Measurements from ENCODE around the gene SSBP4.

SSBP4 gene

DNA sequence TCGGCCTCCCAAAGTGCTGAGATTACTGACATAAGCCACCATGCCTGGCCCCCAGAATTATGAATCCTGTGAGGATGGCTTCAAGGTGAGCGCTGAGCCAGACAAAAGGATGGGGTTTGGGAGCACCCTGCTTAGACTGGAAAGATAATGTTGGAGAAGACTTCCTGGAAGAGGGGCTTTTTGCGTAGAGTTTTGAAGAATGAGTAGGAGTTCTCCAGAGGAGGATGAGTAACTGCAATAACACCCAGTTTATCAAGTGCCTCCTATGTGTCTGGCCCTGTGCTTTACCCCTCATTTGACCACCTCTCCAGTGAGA lies 33.9 kb upstream of the SSBP4 start:
- Histone ChIP-seq H2AK5ac (ENCODE audit: low read length) (no peak overlapping the region), H3K18ac (ENCODE audit: low read length) (no peak overlapping the region), H3K4me1 (ENCODE audit: control insufficient read depth in 1 of 2, insufficient read depth in 2 of 2, low read length in 2 of 2) (peaks cover 21 to 26% of the 10 kb centered on the region in 2 experiments), H3K4me3 (ENCODE audit: low read depth, low read length) (no peak overlapping the region), H3K27ac (ENCODE audit: low read depth, low read length) (peak overlapping the region; percentile 22), H2BK120ac (ENCODE audit: insufficient read depth, low read length, poor library complexity) (peak overlapping the region; percentile 36), H3K14ac (ENCODE audit: low read length) (peak overlapping the region; percentile 16), H2AFZ (ENCODE audit: insufficient read depth, low read length, poor library complexity) (no peak overlapping the region), H3K23ac (ENCODE audit: low read length) (no peak overlapping the region), H4K12ac (ENCODE audit: low read depth, low read length) (no peak overlapping the region), H2BK5ac (ENCODE audit: low read depth, low read length, poor library complexity) (no peak overlapping the region), H3K4me2 (ENCODE audit: low read length) (no peak overlapping the region), H3K9ac (ENCODE audit: low read length) (no peak overlapping the region), H3K79me1 (ENCODE audit: low read length) (peaks cover 18% of the 10 kb centered on the region), H3K36me3 (ENCODE audit: control insufficient read depth in 1 of 2, insufficient read depth in 2 of 2, low read length in 2 of 2) (peaks cover 0 to 5% of the 10 kb centered on the region in 2 experiments), H3K9me3 (ENCODE audit: insufficient read depth, low read depth, low read length) (peaks cover 2% of the 10 kb centered on the region), H2BK12ac (ENCODE audit: low read length) (peak overlapping the region; percentile 89), H4K91ac (ENCODE audit: low read depth, low read length) (no peak overlapping the region), H3K4ac (ENCODE audit: low read depth, low read length) (no peak overlapping the region), H4K8ac (ENCODE audit: low read depth, low read length) (no peak overlapping the region), H3K79me2 (ENCODE audit: control insufficient read depth, insufficient read depth, low read length, poor library complexity) (peaks cover 3% of the 10 kb centered on the region), H3K27me3 (ENCODE audit: insufficient read depth, low read length) (peaks cover 3% of the 10 kb centered on the region)
- no peak for DNase-seq
- WGBS (ENCODE audit: extremely low coverage, insufficient coverage, insufficient read length): no CpG with 5 or more reads among the region's 3 CpGs

DNA sequence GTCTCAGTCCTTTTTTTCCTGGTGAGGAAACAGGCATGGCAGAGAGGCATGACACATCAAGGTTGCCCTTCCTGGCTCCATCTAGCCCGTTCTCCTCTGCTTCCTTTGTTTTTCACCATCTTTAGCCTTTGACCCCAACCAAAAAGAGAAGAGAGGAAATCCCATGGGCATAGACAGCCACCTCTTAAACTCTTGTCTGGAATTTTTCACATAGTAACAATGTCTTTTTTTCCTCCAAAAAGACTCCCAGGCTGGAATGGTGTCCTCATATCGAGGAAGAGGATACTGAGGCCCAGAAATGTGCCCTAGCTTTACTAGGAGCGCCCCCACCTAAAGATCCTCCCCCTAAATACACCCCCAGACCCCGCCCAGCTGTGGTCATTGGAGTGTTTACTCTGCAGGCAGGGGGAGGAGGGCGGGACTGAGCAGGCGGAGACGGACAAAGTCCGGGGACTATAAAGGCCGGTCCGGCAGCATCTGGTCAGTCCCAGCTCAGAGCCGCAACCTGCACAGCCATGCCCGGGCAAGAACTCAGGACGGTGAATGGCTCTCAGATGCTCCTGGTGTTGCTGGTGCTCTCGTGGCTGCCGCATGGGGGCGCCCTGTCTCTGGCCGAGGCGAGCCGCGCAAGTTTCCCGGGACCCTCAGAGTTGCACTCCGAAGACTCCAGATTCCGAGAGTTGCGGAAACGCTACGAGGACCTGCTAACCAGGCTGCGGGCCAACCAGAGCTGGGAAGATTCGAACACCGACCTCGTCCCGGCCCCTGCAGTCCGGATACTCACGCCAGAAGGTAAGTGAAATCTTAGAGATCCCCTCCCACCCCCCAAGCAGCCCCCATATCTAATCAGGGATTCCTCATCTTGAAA lies 33.3 kb upstream of the SSBP4 start, which contains the start of gene GDF15:
Gene GDF15 (plus strand): TSS at position 484 of the 868 bp plus-strand sequence. CDS start 32 bp downstream, at position 516.
- Histone ChIP-seq H3K4me3 (ENCODE audit: low read depth, low read length) (no peak within 1 kb of the TSS), H4K12ac (ENCODE audit: low read depth, low read length) (no peak within 1 kb of the TSS), H3K27ac (ENCODE audit: low read depth, low read length) (peak within 1 kb of the TSS; percentile 22), H3K14ac (ENCODE audit: low read length) (peak within 1 kb of the TSS; percentile 35), H2BK12ac (ENCODE audit: low read length) (peak within 1 kb of the TSS; percentile 89), H3K4me2 (ENCODE audit: low read length) (no peak within 1 kb of the TSS), H4K8ac (ENCODE audit: low read depth, low read length) (no peak within 1 kb of the TSS), H3K18ac (ENCODE audit: low read length) (peak within 1 kb of the TSS; percentile 3), H3K79me1 (ENCODE audit: low read length) (peaks cover 16% of the 10 kb centered on the region), H2BK5ac (ENCODE audit: low read depth, low read length, poor library complexity) (no peak within 1 kb of the TSS), H3K4me1 (ENCODE audit: control insufficient read depth in 1 of 2, insufficient read depth in 2 of 2, low read length in 2 of 2) (peaks cover 19 to 26% of the 10 kb centered on the region in 2 experiments), H3K27me3 (ENCODE audit: insufficient read depth, low read length) (peaks cover 3% of the 10 kb centered on the region), H2AK5ac (ENCODE audit: low read length) (no peak within 1 kb of the TSS), H3K36me3 (ENCODE audit: control insufficient read depth in 1 of 2, insufficient read depth in 2 of 2, low read length in 2 of 2) (peaks cover 0 to 5% of the 10 kb centered on the region in 2 experiments), H4K91ac (ENCODE audit: low read depth, low read length) (peak within 1 kb of the TSS; percentile 50), H2AFZ (ENCODE audit: insufficient read depth, low read length, poor library complexity) (no peak within 1 kb of the TSS), H3K9ac (ENCODE audit: low read length) (no peak within 1 kb of the TSS), H3K79me2 (ENCODE audit: control insufficient read depth, insufficient read depth, low read length, poor library complexity) (peaks cover 3% of the 10 kb centered on the region), H2BK120ac (ENCODE audit: insufficient read depth, low read length, poor library complexity) (peak within 1 kb of the TSS; percentile 36), H3K9me3 (ENCODE audit: insufficient read depth, low read depth, low read length) (peaks cover 2% of the 10 kb centered on the region), H3K23ac (ENCODE audit: low read length) (no peak within 1 kb of the TSS), H3K4ac (ENCODE audit: low read depth, low read length) (peak within 1 kb of the TSS; percentile 4)
- no CpG with 5 or more reads among the region's 33 CpGs for WGBS (ENCODE audit: extremely low coverage, insufficient coverage, insufficient read length)
- DNase-seq: peak; percentile 87 to 94

DNA sequence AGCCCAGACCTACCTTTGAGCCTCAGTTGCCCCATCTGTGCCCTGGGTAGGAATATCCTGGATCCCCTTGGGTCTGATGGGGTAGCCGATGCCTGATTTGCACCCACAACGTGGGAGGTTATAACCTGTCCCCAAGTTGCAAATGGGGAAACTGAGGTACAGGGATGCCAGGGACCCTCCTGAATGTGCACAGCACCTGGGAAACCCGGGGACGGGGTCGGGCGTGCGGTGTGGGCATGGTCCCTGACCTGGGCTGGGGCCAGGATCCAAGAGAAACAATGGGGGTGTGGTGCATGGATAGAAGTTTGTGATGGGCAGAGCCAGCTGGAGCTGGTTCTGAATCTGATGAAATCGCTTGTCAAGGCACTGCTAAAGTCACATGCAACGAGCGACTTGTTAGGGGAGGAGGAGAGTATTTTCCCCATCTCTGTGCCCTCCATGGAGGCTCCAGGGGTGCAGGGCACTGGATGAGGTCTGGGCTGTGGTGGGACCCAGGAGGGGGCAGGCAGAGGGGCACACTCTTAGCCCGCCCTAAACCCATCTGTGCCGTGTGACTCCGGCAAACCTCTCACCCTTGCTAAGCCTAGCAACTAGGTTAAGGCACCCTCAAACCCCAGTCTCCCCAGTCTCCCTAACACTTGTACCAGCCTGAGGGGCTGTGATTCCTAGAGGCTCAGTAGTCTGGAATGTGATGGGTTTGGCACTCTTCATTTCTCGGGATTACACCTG lies 32.5 kb upstream of the SSBP4 start:
- peak overlapping the region; percentile 2 for H3K14ac ChIP-seq (ENCODE audit: low read length)
- H3K18ac ChIP-seq (ENCODE audit: low read length): peak overlapping the region; percentile 3
- no peak overlapping the region for H3K4me3 ChIP-seq (ENCODE audit: low read depth, low read length)
- peaks cover 16% of the 10 kb centered on the region for H3K79me1 ChIP-seq (ENCODE audit: low read length)
- DNase-seq: no peak
- peaks cover 3% of the 10 kb centered on the region for H3K27me3 ChIP-seq (ENCODE audit: insufficient read depth, low read length)
- H3K9ac ChIP-seq (ENCODE audit: low read length): no peak overlapping the region
- H3K23ac ChIP-seq (ENCODE audit: low read length): no peak overlapping the region
- no peak overlapping the region for H2AFZ ChIP-seq (ENCODE audit: insufficient read depth, low read length, poor library complexity)
- H3K36me3 ChIP-seq (ENCODE audit: control insufficient read depth in 1 of 2, insufficient read depth in 2 of 2, low read length in 2 of 2): peaks cover 0 to 5% of the 10 kb centered on the region in 2 experiments
- no peak overlapping the region for H4K12ac ChIP-seq (ENCODE audit: low read depth, low read length)
- no peak overlapping the region for H2BK120ac ChIP-seq (ENCODE audit: insufficient read depth, low read length, poor library complexity)
- H3K27ac ChIP-seq (ENCODE audit: low read depth, low read length): no peak overlapping the region
- H2AK5ac ChIP-seq (ENCODE audit: low read length): no peak overlapping the region
- H3K4ac ChIP-seq (ENCODE audit: low read depth, low read length): peak overlapping the region; percentile 4
- H3K4me2 ChIP-seq (ENCODE audit: low read length): no peak overlapping the region
- H3K79me2 ChIP-seq (ENCODE audit: control insufficient read depth, insufficient read depth, low read length, poor library complexity): peaks cover 3% of the 10 kb centered on the region
- H3K4me1 ChIP-seq (ENCODE audit: control insufficient read depth in 1 of 2, insufficient read depth in 2 of 2, low read length in 2 of 2): peaks cover 18 to 26% of the 10 kb centered on the region in 2 experiments
- H4K91ac ChIP-seq (ENCODE audit: low read depth, low read length): no peak overlapping the region
- H2BK5ac ChIP-seq (ENCODE audit: low read depth, low read length, poor library complexity): no peak overlapping the region
- WGBS (ENCODE audit: extremely low coverage, insufficient coverage, insufficient read length): no CpG with 5 or more reads among the region's 14 CpGs
- peaks cover 2% of the 10 kb centered on the region for H3K9me3 ChIP-seq (ENCODE audit: insufficient read depth, low read depth, low read length)
- no peak overlapping the region for H2BK12ac ChIP-seq (ENCODE audit: low read length)
- H4K8ac ChIP-seq (ENCODE audit: low read depth, low read length): no peak overlapping the region

DNA sequence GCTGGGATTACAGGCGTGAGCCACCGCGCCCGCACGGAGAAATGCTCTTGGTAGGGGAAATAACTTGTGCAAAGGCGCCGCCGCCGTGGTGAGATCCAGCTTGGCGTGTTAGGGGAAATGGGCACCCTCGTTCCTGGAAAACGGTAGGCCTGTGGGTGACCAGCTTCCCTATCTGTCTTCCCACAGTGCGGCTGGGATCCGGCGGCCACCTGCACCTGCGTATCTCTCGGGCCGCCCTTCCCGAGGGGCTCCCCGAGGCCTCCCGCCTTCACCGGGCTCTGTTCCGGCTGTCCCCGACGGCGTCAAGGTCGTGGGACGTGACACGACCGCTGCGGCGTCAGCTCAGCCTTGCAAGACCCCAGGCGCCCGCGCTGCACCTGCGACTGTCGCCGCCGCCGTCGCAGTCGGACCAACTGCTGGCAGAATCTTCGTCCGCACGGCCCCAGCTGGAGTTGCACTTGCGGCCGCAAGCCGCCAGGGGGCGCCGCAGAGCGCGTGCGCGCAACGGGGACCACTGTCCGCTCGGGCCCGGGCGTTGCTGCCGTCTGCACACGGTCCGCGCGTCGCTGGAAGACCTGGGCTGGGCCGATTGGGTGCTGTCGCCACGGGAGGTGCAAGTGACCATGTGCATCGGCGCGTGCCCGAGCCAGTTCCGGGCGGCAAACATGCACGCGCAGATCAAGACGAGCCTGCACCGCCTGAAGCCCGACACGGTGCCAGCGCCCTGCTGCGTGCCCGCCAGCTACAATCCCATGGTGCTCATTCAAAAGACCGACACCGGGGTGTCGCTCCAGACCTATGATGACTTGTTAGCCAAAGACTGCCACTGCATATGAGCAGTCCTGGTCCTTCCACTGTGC lies 30.9 kb upstream of the SSBP4 start:
- H3K27ac ChIP-seq (ENCODE audit: low read depth, low read length): no peak overlapping the region
- H3K36me3 ChIP-seq (ENCODE audit: control insufficient read depth in 1 of 2, insufficient read depth in 2 of 2, low read length in 2 of 2): peaks cover 0 to 5% of the 10 kb centered on the region in 2 experiments
- H2AK5ac ChIP-seq (ENCODE audit: low read length): peak overlapping the region; percentile 3
- no peak overlapping the region for H3K18ac ChIP-seq (ENCODE audit: low read length)
- no peak overlapping the region for H2BK5ac ChIP-seq (ENCODE audit: low read depth, low read length, poor library complexity)
- H2BK12ac ChIP-seq (ENCODE audit: low read length): no peak overlapping the region
- H3K23ac ChIP-seq (ENCODE audit: low read length): no peak overlapping the region
- H3K9me3 ChIP-seq (ENCODE audit: insufficient read depth, low read depth, low read length): peaks cover 2% of the 10 kb centered on the region
- H3K4ac ChIP-seq (ENCODE audit: low read depth, low read length): no peak overlapping the region
- H3K9ac ChIP-seq (ENCODE audit: low read length): no peak overlapping the region
- H3K79me2 ChIP-seq (ENCODE audit: control insufficient read depth, insufficient read depth, low read length, poor library complexity): peaks cover 2% of the 10 kb centered on the region
- peaks cover 3% of the 10 kb centered on the region for H3K27me3 ChIP-seq (ENCODE audit: insufficient read depth, low read length)
- H3K14ac ChIP-seq (ENCODE audit: low read length): no peak overlapping the region
- no peak overlapping the region for H4K91ac ChIP-seq (ENCODE audit: low read depth, low read length)
- no peak overlapping the region for H2BK120ac ChIP-seq (ENCODE audit: insufficient read depth, low read length, poor library complexity)
- peak overlapping the region; percentile 5 for H2AFZ ChIP-seq (ENCODE audit: insufficient read depth, low read length, poor library complexity)
- H3K4me2 ChIP-seq (ENCODE audit: low read length): peak overlapping the region; percentile 47
- H4K12ac ChIP-seq (ENCODE audit: low read depth, low read length): no peak overlapping the region
- peak; percentile 75 to 88 for DNase-seq
- peaks cover 6% of the 10 kb centered on the region for H3K79me1 ChIP-seq (ENCODE audit: low read length)
- H4K8ac ChIP-seq (ENCODE audit: low read depth, low read length): no peak overlapping the region
- WGBS (ENCODE audit: extremely low coverage, insufficient coverage, insufficient read length): no CpG with 5 or more reads among the region's 86 CpGs
- no peak overlapping the region for H3K4me3 ChIP-seq (ENCODE audit: low read depth, low read length)
- peaks cover 7 to 13% of the 10 kb centered on the region in 2 experiments for H3K4me1 ChIP-seq (ENCODE audit: control insufficient read depth in 1 of 2, insufficient read depth in 2 of 2, low read length in 2 of 2)

Measured in trophoblast cell (in vitro differentiated cells and primary cell).